NCI-H69 (cell line): ENCODE measurements around the gene CBLIF.
"Not testable (repeated sequence)": the region's sequence is repeated elsewhere in the genome, so short reads cannot be mapped to it uniquely, and the experiment has no call there.

Source experiments
- DNase-seq: peaks from one replicate; lab custom pipeline; 2025; lab: John Stamatoyannopoulos, UW

CBLIF gene

GRCh38 chr11:59847626-59848025 lies 2.3 kb upstream of the CBLIF start:
- DNase-seq = no peak

GRCh38 chr11:59846556-59846955 lies 1.3 kb upstream of the CBLIF start:
- no peak for DNase-seq

GRCh38 chr11:59842316-59842715 lies 3.0 kb downstream of the CBLIF start:
- DNase-seq = no peak

GRCh38 chr11:59841514-59841913 lies 3.8 kb downstream of the CBLIF start:
- DNase-seq = no peak

GRCh38 chr11:59839615-59840014 lies 5.7 kb downstream of the CBLIF start:
- DNase-seq = no peak

- no peak for DNase-seq
Observed at GRCh38 chr11:59833602-59834001, 11.7 kb downstream of the CBLIF start.

- DNase-seq = no peak
Observed at GRCh38 chr11:59829358-59829757, 15.9 kb downstream of the CBLIF start.

- peak; percentile 76 for DNase-seq
Observed at GRCh38 chr11:59822989-59823566, 22.2 kb downstream of the CBLIF start.

GRCh38 chr11:59818572-59818971 lies 26.7 kb downstream of the CBLIF start:
- no peak for DNase-seq

- DNase-seq = not testable (repeated sequence)
Observed at GRCh38 chr11:59816434-59816833, 28.9 kb downstream of the CBLIF start.

- DNase-seq = no peak
Observed at GRCh38 chr11:59815754-59816153, 29.5 kb downstream of the CBLIF start.

- no peak for DNase-seq
Observed at GRCh38 chr11:59814021-59814420, 31.3 kb downstream of the CBLIF start.

- DNase-seq = no peak
Observed at GRCh38 chr11:59813364-59813763, 31.9 kb downstream of the CBLIF start.

- no peak for DNase-seq
Observed at GRCh38 chr11:59812220-59812619, 33.1 kb downstream of the CBLIF start.

GRCh38 chr11:59810911-59811259 lies 34.4 kb downstream of the CBLIF start:
- DNase-seq = no peak

- peak; percentile 97 for DNase-seq
Observed at GRCh38 chr11:59810189-59810910, 34.9 kb downstream of the CBLIF start, which contains the start of gene MRPL16. Gene MRPL16, minus strand, starts transcription at chr11:59810778. Its CDS starts 120 bp downstream, at chr11:59810658.

- DNase-seq = no peak
Observed at GRCh38 chr11:59807047-59807610, 38.2 kb downstream of the CBLIF start.

GRCh38 chr11:59804061-59804460 lies 41.2 kb downstream of the CBLIF start:
- DNase-seq = no peak

GRCh38 chr11:59802639-59803176 lies 42.6 kb downstream of the CBLIF start:
- peak; percentile 54 for DNase-seq

GRCh38 chr11:59801981-59802638 lies 43.2 kb downstream of the CBLIF start:
- DNase-seq = peak; percentile 38

GRCh38 chr11:59801160-59801706 lies 44.1 kb downstream of the CBLIF start:
- no peak for DNase-seq

- no peak for DNase-seq
Observed at GRCh38 chr11:59800390-59801025, 44.8 kb downstream of the CBLIF start.
